OCI-LY3 (cell line): Measurements from ENCODE around the gene OR11H6.

Source experiments
- EZH2phosphoT487 ChIP-seq: fragments of 200-600 bp; shearing (Covaris generic); IDR thresholded peaks from 2 replicates; pipeline ENCODE4 v1.6.1; 2018; ENCODE audit warnings: antibody characterized with exemption, mixed run types, low read depth
- TF ChIP-seq, protein P1 (sequence below): fragments of 200-600, 300-600 bp; sonication (generic); IDR thresholded peaks from 2 replicates; pipeline ENCODE4 v1.5.1; 2014; ENCODE audit warnings: antibody characterized with exemption, low read length, low read depth

- TF ChIP-seq, protein P1, sequence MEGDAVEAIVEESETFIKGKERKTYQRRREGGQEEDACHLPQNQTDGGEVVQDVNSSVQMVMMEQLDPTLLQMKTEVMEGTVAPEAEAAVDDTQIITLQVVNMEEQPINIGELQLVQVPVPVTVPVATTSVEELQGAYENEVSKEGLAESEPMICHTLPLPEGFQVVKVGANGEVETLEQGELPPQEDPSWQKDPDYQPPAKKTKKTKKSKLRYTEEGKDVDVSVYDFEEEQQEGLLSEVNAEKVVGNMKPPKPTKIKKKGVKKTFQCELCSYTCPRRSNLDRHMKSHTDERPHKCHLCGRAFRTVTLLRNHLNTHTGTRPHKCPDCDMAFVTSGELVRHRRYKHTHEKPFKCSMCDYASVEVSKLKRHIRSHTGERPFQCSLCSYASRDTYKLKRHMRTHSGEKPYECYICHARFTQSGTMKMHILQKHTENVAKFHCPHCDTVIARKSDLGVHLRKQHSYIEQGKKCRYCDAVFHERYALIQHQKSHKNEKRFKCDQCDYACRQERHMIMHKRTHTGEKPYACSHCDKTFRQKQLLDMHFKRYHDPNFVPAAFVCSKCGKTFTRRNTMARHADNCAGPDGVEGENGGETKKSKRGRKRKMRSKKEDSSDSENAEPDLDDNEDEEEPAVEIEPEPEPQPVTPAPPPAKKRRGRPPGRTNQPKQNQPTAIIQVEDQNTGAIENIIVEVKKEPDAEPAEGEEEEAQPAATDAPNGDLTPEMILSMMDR = no peak
- TF ChIP-seq EZH2phosphoT487 = no peak
These were observed 5.2 kb downstream of the OR11H6 start, which contains the start of gene OR11H7 for GRCh38 chr14:20228681-20229080.
